OCI-LY7 (cell line): ENCODE measurements around the gene IKZF1. TPM values are rescaled to one million over a fixed set of nuclear protein-coding genes. Genes with fewer than 3 reads are reported as not detected.

Experiments
- BruUV-seq: library from RNA; stranded (reverse); fragments of 400-500 nt; replicated peaks from 2 replicates; lab custom pipeline; 2021; lab: Mats Ljungman, UMichigan
- CTCF ChIA-PET: fragments of 300-600 bp; sonication (Branson Sonifier 250); formaldehyde crosslinking; loops from one replicate; lab custom pipeline; 2022; ENCODE audit warnings: antibody characterized with exemption; ENCODE audit not compliant: unreplicated experiment; lab: Charles Lee
- POLR2A ChIA-PET: fragments of 300-600 bp; sonication (Branson Sonifier 250); formaldehyde crosslinking; loops from one replicate; lab custom pipeline; 2022; ENCODE audit warnings: antibody characterized with exemption; lab: Charles Lee
- DNase-seq: peaks from one replicate; pipeline ENCODE4 v3.0.0-alpha.2; 2015; ENCODE audit warnings: low spot score
- H2AFZ ChIP-seq: fragments of 200-600 bp; sonication (generic), shearing (Covaris generic); 2 replicates; pipeline ENCODE4 v1.6.1; 2014; ENCODE audit warnings: mild to moderate bottlenecking, antibody characterized with exemption, low read length, moderate library complexity
- H3K27ac ChIP-seq: fragments of 200-600 bp; sonication (generic); 2 replicates; pipeline ENCODE4 v1.5.1; 2014; ENCODE audit warnings: mixed run types, low read depth, mild to moderate bottlenecking, moderate library complexity, low read length, inconsistent platforms; ENCODE audit not compliant: poor library complexity, severe bottlenecking
- H3K36me3 ChIP-seq: fragments of 200-600 bp; sonication (generic); 2 replicates; pipeline ENCODE4 v1.6.1; 2014; ENCODE audit warnings: mild to moderate bottlenecking, antibody characterized with exemption, low read length, moderate library complexity, mixed read lengths; ENCODE audit not compliant: insufficient read depth
- H3K4me1 ChIP-seq: fragments of 200-600 bp; sonication (generic); 2 replicates; pipeline ENCODE4 v1.5.1; 2014; ENCODE audit warnings: mild to moderate bottlenecking, low read length; ENCODE audit not compliant: insufficient read depth, poor library complexity, severe bottlenecking
- H3K4me2 ChIP-seq: fragments of 200-600 bp; sonication (generic); 2 replicates; pipeline ENCODE4 v1.6.1; 2014; ENCODE audit warnings: mild to moderate bottlenecking, low read length
- H3K4me3 ChIP-seq: fragments of 200-600 bp; sonication (generic); 2 replicates; pipeline ENCODE4 v1.5.1; 2014; ENCODE audit warnings: mild to moderate bottlenecking, low read depth, low read length; ENCODE audit not compliant: poor library complexity, severe bottlenecking
- H3K79me2 ChIP-seq: fragments of 200-600 bp; sonication (generic); 2 replicates; pipeline ENCODE4 v1.6.1; 2016; ENCODE audit warnings: low read depth, mild to moderate bottlenecking, low read length, moderate library complexity, mixed read lengths; ENCODE audit not compliant: insufficient read depth
- H3K9me2 ChIP-seq: fragments of 200-600 bp; sonication (generic); 2 replicates; pipeline ENCODE4 v1.6.1; 2016; ENCODE audit warnings: mild to moderate bottlenecking, low read length, mixed read lengths; ENCODE audit not compliant: insufficient read depth
- H3K9me3 ChIP-seq: fragments of 200-600 bp; sonication (generic); 2 replicates; pipeline ENCODE4 v1.6.1; 2014; ENCODE audit warnings: mild to moderate bottlenecking, mixed run types, low read length, mixed read lengths
- H4K20me1 ChIP-seq: fragments of 200-600 bp; sonication (generic); 2 replicates; pipeline ENCODE4 v1.6.1; 2014; ENCODE audit warnings: mild to moderate bottlenecking, antibody characterized with exemption, low read length, moderate library complexity, mixed read lengths; ENCODE audit not compliant: insufficient read depth
- EZH2phosphoT487 ChIP-seq: fragments of 200-600 bp; sonication (generic); IDR thresholded peaks from 2 replicates; pipeline ENCODE4 v1.6.1; 2018; ENCODE audit warnings: low read depth, borderline replicate concordance, mild to moderate bottlenecking, mixed run types, antibody characterized with exemption, low read length, moderate library complexity, mixed read lengths
- intact Hi-C: fragments of 100-400 bp; cut with micrococcal nuclease; formaldehyde crosslinking; loops from one replicate; pipeline ENCODE4 v1.10.0; 2022; ENCODE audit not compliant: unreplicated experiment
- total RNA-seq, 2 experiments: library from RNA; depleted of rRNA in 1 of 2; stranded (reverse); fragments of >200 nt in 1 of 2; shearing (Covaris generic) in 1 of 2; gene quantifications; 2 replicates each; pipeline ENCODE4 v1.2.3, GENCODE V29; 2014 to 2022
- TF ChIP-seq, protein P1 (sequence below): fragments of 200-600 bp; sonication (generic); conservative IDR thresholded peaks from 2 replicates; pipeline ENCODE4 v1.5.1; 2014; ENCODE audit warnings: mild to moderate bottlenecking, antibody characterized with exemption, low read length, moderate library complexity, mixed read lengths

The IKZF1 gene
- total RNA-seq, 2 experiments from 2014 or later = 108 to 161 TPM

DNA sequence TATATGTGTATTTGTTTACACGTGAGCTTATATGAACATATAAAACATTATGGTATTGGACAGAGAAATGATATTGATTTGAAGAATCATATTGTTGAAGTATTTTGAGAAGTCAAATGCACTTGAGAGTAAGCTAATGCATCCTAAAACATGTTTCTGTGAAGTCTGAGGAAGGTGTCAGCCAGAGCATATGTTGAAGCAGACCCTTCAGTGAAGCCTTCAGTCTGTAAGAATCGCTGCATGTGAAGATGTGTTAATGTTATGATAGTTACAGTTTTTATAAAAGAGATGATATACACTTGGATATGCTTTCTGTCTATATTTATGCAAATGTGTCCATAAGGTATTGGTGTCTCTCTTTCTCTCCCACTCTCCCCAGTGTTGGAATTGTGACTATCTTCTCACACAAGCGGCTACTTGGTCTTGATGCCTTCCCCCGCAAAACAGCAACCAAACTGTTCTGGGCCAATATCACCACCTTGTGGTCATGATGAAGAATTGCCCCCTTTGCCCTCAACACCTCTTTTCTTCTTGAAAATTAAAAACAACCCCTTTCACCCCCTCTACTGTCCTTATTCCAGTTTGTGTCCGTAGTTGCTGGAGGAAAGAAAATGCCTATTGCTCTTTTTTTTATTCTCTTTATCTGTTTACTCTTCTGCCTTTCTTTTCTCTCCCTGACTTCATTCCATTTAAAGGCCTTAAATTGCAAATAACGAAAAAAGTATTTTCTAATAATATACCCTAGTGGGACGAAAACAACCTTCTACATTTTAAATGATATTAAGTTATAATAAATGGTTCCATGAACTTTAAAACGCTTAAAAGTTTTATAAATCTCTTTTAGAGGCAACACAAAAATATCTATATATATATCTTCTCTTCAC lies 64.9 kb downstream of the IKZF1 start:
- Histone ChIP-seq H3K27ac (peak overlapping the region; percentile 30), H3K4me3 (no peak overlapping the region), H3K4me2 (no peak overlapping the region), H4K20me1 (no peaks in the 10 kb centered on the region; the same call in 1 of the 2 replicates), H3K9me2 (no peaks in the 10 kb centered on the region), H3K79me2 (peaks cover 13% of the 10 kb centered on the region), H3K36me3 (peaks cover 99% of the 10 kb centered on the region), H3K4me1 (peaks cover 17% of the 10 kb centered on the region), H3K9me3 (no peaks in the 10 kb centered on the region), H2AFZ (no peak overlapping the region)
- POLR2A ChIA-PET = interaction anchor here (0.6 to 1.6 kb wide), 17 partner anchors 10 to 269 kb away, joined by 3 to 8 read pairs (median 3); partner anchors contain the start of gene IKZF1
- intact Hi-C loops = loop anchor here (1.0 to 2.0 kb wide), 7 partner anchors 35 to 251 kb away; no protein-coding TSS in a partner anchor
- TF ChIP-seq EZH2phosphoT487 = no peak
- TF ChIP-seq, protein P1, sequence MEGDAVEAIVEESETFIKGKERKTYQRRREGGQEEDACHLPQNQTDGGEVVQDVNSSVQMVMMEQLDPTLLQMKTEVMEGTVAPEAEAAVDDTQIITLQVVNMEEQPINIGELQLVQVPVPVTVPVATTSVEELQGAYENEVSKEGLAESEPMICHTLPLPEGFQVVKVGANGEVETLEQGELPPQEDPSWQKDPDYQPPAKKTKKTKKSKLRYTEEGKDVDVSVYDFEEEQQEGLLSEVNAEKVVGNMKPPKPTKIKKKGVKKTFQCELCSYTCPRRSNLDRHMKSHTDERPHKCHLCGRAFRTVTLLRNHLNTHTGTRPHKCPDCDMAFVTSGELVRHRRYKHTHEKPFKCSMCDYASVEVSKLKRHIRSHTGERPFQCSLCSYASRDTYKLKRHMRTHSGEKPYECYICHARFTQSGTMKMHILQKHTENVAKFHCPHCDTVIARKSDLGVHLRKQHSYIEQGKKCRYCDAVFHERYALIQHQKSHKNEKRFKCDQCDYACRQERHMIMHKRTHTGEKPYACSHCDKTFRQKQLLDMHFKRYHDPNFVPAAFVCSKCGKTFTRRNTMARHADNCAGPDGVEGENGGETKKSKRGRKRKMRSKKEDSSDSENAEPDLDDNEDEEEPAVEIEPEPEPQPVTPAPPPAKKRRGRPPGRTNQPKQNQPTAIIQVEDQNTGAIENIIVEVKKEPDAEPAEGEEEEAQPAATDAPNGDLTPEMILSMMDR = peak; percentile 100
- peak; percentile 83 for DNase-seq
- BruUV-seq = no TSS peak
- CTCF ChIA-PET = interaction anchor here (0.9 to 1.5 kb wide), 3 partner anchors 31 to 227 kb away, joined by 3 to 5 read pairs (median 4); no protein-coding TSS in a partner anchor

GRCh38 chr7:50370884-50371283 lies 66.4 kb downstream of the IKZF1 start:
- TF ChIP-seq EZH2phosphoT487 = no peak
- TF ChIP-seq, protein P1 = no peak
- Histone ChIP-seq H3K4me2 (no peak overlapping the region), H3K4me3 (no peak overlapping the region), H2AFZ (no peak overlapping the region), H3K9me3 (no peaks in the 10 kb centered on the region), H3K79me2 (peaks cover 13% of the 10 kb centered on the region), H3K9me2 (no peaks in the 10 kb centered on the region), H3K4me1 (peaks cover 17% of the 10 kb centered on the region), H3K36me3 (peaks cover 97% of the 10 kb centered on the region), H4K20me1 (no peaks in the 10 kb centered on the region; the same call in 1 of the 2 replicates), H3K27ac (no peak overlapping the region)
- intact Hi-C loops = no loop called here
- no TSS peak for BruUV-seq
- POLR2A ChIA-PET = no interaction called here
- no peak for DNase-seq
- CTCF ChIA-PET = no interaction called here

- no peak for DNase-seq
- no peak for TF ChIP-seq EZH2phosphoT487
- TF ChIP-seq, protein P1 = no peak
- CTCF ChIA-PET = no interaction called here
- POLR2A ChIA-PET = no interaction called here
- Histone ChIP-seq H3K4me3 (no peak overlapping the region), H4K20me1 (no peaks in the 10 kb centered on the region; the same call in 1 of the 2 replicates), H3K27ac (no peak overlapping the region), H2AFZ (no peak overlapping the region), H3K9me2 (no peaks in the 10 kb centered on the region), H3K79me2 (peaks cover 13% of the 10 kb centered on the region), H3K4me2 (no peak overlapping the region), H3K4me1 (peaks cover 17% of the 10 kb centered on the region), H3K36me3 (peaks cover 98% of the 10 kb centered on the region), H3K9me3 (no peaks in the 10 kb centered on the region)
- intact Hi-C loops = no loop called here
- BruUV-seq = no TSS peak
Observed at GRCh38 chr7:50371551-50372021, 67.1 kb downstream of the IKZF1 start.
